Body of pancreas (tissue), 4 donors: ENCODE measurements around the gene ARID3A.

Experiments
- POLR2A ChIP-seq, 3 donors: fragments of 450-650 bp; IDR thresholded peaks; one replicate each; pipeline ENCODE4 v1.6.1; 2016; ENCODE audit warnings: antibody characterized with exemption in 3 of 3, mild to moderate bottlenecking in 2 of 3
- TF ChIP-seq, protein P1 (sequence below), 7 experiments: fragments of 450-650 bp in 4 of 7; fragments of 200-600 bp in 3 of 7; sonication (generic) in 3 of 7; IDR thresholded peaks; one replicate each; pipeline ENCODE4 v1.5.1; 2016 to 2019; ENCODE audit warnings: antibody characterized with exemption in 7 of 7

DNA sequence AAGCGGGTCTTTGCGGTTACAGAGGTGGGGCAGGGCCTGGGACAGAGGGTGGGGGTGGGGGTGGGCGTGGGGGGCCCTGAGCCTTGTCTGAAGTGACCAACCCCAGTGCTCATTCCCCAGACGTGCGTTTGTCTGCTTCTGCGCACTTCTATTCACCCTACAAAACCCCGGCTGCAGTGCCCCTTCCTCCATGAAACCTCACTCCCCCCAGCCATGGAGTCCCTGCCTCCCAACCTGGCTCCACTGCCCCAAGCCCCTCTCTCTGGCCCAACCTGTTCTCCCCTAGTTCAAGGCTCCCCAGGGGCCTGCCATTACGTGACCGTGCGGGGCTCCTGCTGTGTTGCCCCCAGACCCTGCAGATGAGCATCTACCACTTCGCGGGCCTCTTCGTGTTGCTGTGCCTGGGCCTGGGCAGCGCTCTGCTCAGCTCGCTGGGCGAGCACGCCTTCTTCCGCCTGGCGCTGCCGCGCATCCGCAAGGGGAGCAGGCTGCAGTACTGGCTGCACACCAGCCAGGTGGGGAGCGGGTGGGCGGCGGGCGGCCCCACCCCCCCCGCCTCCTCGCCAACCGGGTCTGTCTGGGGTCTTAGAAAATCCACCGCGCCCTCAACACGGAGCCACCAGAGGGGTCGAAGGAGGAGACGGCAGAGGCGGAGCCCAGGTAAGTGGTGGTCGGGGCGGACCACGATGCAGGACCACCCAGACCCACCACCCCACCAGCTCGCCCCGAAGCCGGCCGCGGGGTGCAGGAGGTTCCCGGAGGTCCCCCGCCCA is 82.6 kb downstream of the ARID3A start:
- TF ChIP-seq, protein P1, sequence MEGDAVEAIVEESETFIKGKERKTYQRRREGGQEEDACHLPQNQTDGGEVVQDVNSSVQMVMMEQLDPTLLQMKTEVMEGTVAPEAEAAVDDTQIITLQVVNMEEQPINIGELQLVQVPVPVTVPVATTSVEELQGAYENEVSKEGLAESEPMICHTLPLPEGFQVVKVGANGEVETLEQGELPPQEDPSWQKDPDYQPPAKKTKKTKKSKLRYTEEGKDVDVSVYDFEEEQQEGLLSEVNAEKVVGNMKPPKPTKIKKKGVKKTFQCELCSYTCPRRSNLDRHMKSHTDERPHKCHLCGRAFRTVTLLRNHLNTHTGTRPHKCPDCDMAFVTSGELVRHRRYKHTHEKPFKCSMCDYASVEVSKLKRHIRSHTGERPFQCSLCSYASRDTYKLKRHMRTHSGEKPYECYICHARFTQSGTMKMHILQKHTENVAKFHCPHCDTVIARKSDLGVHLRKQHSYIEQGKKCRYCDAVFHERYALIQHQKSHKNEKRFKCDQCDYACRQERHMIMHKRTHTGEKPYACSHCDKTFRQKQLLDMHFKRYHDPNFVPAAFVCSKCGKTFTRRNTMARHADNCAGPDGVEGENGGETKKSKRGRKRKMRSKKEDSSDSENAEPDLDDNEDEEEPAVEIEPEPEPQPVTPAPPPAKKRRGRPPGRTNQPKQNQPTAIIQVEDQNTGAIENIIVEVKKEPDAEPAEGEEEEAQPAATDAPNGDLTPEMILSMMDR (IDR thresholded peaks at IDR 0.05) = no peak
- TF ChIP-seq POLR2A (IDR thresholded peaks at IDR 0.05) = no peak
